Astrocyte (in vitro differentiated cells and primary cell): ENCODE results near the gene DGKQ.

Source experiments
- CTCF ChIP-seq: IDR thresholded peaks from 2 replicates; pipeline ENCODE4 v1.5.1; 2011; ENCODE audit warnings: low read depth, mild to moderate bottlenecking, inconsistent platforms, low read length, moderate library complexity; ENCODE audit not compliant: insufficient read depth
- EZH2 ChIP-seq: IDR thresholded peaks from 2 replicates; pipeline ENCODE4 v1.6.1; 2012; ENCODE audit warnings: mild to moderate bottlenecking, low read length, inconsistent platforms; ENCODE audit not compliant: insufficient read depth

- no peak for TF ChIP-seq CTCF
- TF ChIP-seq EZH2: no peak
Measured at GRCh38 chr4:949656-950055, 23.7 kb downstream of the DGKQ start.
